K562 (cell line): ENCODE data around the gene KATNAL2.
"Not testable (repeated sequence)": the region's sequence is repeated elsewhere in the genome, so short reads cannot be mapped to it uniquely, and the experiment has no call there.

Source experiments
- BDP1 ChIP-seq: IDR thresholded peaks from 3 replicates; pipeline ENCODE4 v1.6.1; 2011; ENCODE audit not compliant: insufficient read length, insufficient read depth
- CEBPB ChIP-seq: fragments of 450-650 bp; IDR thresholded peaks from 2 replicates; pipeline ENCODE4 v1.6.1; 2016; ENCODE audit warnings: missing genetic modification characterization, missing compliant biosample characterization
- CTCF ChIP-seq, 3 experiments: IDR thresholded peaks in 2 of 3; conservative IDR thresholded peaks in 1 of 3; 2 replicates each; pipeline ENCODE4 v1.5.1; 2011 to 2012; ENCODE audit warnings: low read length in 3 of 3, mild to moderate bottlenecking in 3 of 3, control low read depth in 2 of 3, improper control_type of control experiment in 1 of 3, inconsistent platforms in 1 of 3, low read depth in 1 of 3, mixed read lengths in 1 of 3, moderate library complexity in 1 of 3; ENCODE audit not compliant: insufficient read depth in 2 of 3
- EZH2 ChIP-seq: IDR thresholded peaks from 2 replicates; pipeline ENCODE4 v1.6.1; 2012; ENCODE audit warnings: low read depth, mild to moderate bottlenecking, inconsistent platforms, low read length, borderline replicate concordance
- FOXJ3 ChIP-seq: sonication (generic); formaldehyde crosslinking; IDR thresholded peaks from 2 replicates; pipeline ENCODE4 v1.4.0; 2020; ENCODE audit warnings: mild to moderate bottlenecking, missing genetic modification reagents
- FOXO4 ChIP-seq: fragments of 450-650 bp; formaldehyde crosslinking; IDR thresholded peaks from 2 replicates; pipeline ENCODE4 v1.4.0; 2020; ENCODE audit warnings: mild to moderate bottlenecking, moderate library complexity
- GATAD2B ChIP-seq: fragments of 450-650 bp; IDR thresholded peaks from 2 replicates; pipeline ENCODE4 v1.6.1; 2017; ENCODE audit warnings: mild to moderate bottlenecking, borderline replicate concordance
- HMG20A ChIP-seq: fragments of 450-650 bp; formaldehyde crosslinking; conservative IDR thresholded peaks from 2 replicates; pipeline ENCODE4 v1.4.0; 2020; ENCODE audit warnings: mild to moderate bottlenecking, mixed read lengths
- NRF1 ChIP-seq, 2 experiments: fragments of 450-650 bp; IDR thresholded peaks in 1 of 2; conservative IDR thresholded peaks in 1 of 2; 2 replicates each; pipeline ENCODE4 v1.6.1; 2014; ENCODE audit warnings: mild to moderate bottlenecking in 2 of 2
- SP1 ChIP-seq: sonication (generic); formaldehyde crosslinking; IDR thresholded peaks from 2 replicates; pipeline ENCODE4 v1.8.1; 2022; ENCODE audit warnings: mild to moderate bottlenecking, missing genetic modification reagents
- ZNF512 ChIP-seq: IDR thresholded peaks from 2 replicates; pipeline ENCODE4 v1.6.1; 2016; ENCODE audit warnings: missing genetic modification characterization, missing compliant biosample characterization
- TF ChIP-seq, protein P1 (sequence below): fragments of 200-800 bp; sonication (Bioruptor generic); IDR thresholded peaks from 2 replicates; pipeline ENCODE4 v1.6.1; 2017; ENCODE audit warnings: missing genetic modification characterization, missing compliant biosample characterization
- TF ChIP-seq, protein P2 (sequence below): fragments of 450-650 bp; IDR thresholded peaks from 2 replicates; pipeline ENCODE4 v1.6.1; 2016; ENCODE audit warnings: mild to moderate bottlenecking
- TF ChIP-seq, protein P3 (sequence below): sonication (generic); formaldehyde crosslinking; IDR thresholded peaks from 2 replicates; pipeline ENCODE4 v1.8.1; 2023; ENCODE audit warnings: mild to moderate bottlenecking, missing genetic modification reagents, moderate library complexity

GRCh38 chr18:47029684-47030353, 112.4 kb downstream of the KATNAL2 start:
- not testable (repeated sequence) for TF ChIP-seq SP1 (CRISPR knock-in tag); FOXJ3 (CRISPR knock-in tag); CEBPB (tag); BDP1; GATAD2B; FOXO4 (CRISPR knock-in tag); HMG20A (CRISPR knock-in tag); NRF1 (conservative IDR thresholded peaks at IDR 0.05 in 1 of 2, IDR thresholded peaks at IDR 0.05 in 1 of 2); CTCF (IDR thresholded peaks at IDR 0.05 in 2 of 3, conservative IDR thresholded peaks at IDR 0.05 in 1 of 3; ENCODE audit: insufficient read depth in 2 of 3, low read depth in 1 of 3, low read length in 3 of 3); ZNF512 (tag); EZH2
- TF ChIP-seq, protein P1, sequence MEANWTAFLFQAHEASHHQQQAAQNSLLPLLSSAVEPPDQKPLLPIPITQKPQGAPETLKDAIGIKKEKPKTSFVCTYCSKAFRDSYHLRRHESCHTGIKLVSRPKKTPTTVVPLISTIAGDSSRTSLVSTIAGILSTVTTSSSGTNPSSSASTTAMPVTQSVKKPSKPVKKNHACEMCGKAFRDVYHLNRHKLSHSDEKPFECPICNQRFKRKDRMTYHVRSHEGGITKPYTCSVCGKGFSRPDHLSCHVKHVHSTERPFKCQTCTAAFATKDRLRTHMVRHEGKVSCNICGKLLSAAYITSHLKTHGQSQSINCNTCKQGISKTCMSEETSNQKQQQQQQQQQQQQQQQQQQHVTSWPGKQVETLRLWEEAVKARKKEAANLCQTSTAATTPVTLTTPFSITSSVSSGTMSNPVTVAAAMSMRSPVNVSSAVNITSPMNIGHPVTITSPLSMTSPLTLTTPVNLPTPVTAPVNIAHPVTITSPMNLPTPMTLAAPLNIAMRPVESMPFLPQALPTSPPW (CRISPR knock-in tag): not testable (repeated sequence)
- TF ChIP-seq, protein P2, sequence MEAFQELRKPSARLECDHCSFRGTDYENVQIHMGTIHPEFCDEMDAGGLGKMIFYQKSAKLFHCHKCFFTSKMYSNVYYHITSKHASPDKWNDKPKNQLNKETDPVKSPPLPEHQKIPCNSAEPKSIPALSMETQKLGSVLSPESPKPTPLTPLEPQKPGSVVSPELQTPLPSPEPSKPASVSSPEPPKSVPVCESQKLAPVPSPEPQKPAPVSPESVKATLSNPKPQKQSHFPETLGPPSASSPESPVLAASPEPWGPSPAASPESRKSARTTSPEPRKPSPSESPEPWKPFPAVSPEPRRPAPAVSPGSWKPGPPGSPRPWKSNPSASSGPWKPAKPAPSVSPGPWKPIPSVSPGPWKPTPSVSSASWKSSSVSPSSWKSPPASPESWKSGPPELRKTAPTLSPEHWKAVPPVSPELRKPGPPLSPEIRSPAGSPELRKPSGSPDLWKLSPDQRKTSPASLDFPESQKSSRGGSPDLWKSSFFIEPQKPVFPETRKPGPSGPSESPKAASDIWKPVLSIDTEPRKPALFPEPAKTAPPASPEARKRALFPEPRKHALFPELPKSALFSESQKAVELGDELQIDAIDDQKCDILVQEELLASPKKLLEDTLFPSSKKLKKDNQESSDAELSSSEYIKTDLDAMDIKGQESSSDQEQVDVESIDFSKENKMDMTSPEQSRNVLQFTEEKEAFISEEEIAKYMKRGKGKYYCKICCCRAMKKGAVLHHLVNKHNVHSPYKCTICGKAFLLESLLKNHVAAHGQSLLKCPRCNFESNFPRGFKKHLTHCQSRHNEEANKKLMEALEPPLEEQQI: not testable (repeated sequence)
- TF ChIP-seq, protein P3, sequence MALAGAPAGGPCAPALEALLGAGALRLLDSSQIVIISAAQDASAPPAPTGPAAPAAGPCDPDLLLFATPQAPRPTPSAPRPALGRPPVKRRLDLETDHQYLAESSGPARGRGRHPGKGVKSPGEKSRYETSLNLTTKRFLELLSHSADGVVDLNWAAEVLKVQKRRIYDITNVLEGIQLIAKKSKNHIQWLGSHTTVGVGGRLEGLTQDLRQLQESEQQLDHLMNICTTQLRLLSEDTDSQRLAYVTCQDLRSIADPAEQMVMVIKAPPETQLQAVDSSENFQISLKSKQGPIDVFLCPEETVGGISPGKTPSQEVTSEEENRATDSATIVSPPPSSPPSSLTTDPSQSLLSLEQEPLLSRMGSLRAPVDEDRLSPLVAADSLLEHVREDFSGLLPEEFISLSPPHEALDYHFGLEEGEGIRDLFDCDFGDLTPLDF (CRISPR knock-in tag): not testable (repeated sequence)
